ENCODE measurements around the gene CREB3.

The CREB3 gene

GRCh38 chr9:35728041-35728971 lies 4.2 kb upstream of the CREB3 start:
- intact Hi-C loops (cut with DNase I; ENCODE audit: low total_unique reads): loop anchor here (1.0 to 5.0 kb wide), 2 partner anchors 36 to 70 kb away; partner anchors contain the start of genes CCDC107 and RMRP

DNA sequence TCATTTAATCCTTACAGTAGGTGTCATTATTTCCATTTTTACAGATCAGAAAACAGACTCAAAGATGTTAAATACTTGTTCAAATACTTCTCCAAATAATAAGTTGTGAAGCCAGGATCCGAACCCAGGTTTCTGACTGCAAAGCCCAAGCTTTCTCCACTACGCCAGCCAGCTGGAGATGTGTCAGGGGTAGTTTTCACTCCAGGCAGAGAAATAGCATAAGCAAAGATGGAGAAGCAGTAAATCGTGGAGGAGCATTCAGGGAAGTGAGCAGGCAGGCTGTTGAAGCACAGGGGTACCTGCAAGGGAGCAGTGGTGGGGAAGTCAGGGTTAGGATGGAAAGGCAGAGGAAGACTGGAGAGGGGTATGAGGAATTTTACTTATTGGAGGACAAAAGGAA lies 3.4 kb upstream of the CREB3 start:
- Histone ChIP-seq H3K4me1 (peaks cover 0 to 74% (median 62%) of the 10 kb centered on the region in 4 donors), H3K36me3 (peaks cover 15 to 25% (median 17%) of the 10 kb centered on the region in 3 donors), H3K4me3 (peak overlapping the region; percentile 65 to 93), H3K27me3 (no peaks in the 10 kb centered on the region), H3K9me3 (no peaks in the 10 kb centered on the region), H3K27ac (peak overlapping the region; percentile 92 to 99)
- DNase-seq: no peak
- intact Hi-C loops (cut with DNase I; ENCODE audit: low total_unique reads): loop anchor here (5.0 kb wide), 1 partner anchor 37 kb away; no protein-coding TSS in a partner anchor
- TF ChIP-seq CTCF (IDR thresholded peaks at IDR 0.05): no peak

More at GRCh38 chr9:35728041-35728971, 4.2 kb upstream of the CREB3 start:
- peak overlapping the region; percentile 65 to 93 for H3K4me3 ChIP-seq
- H3K9me3 ChIP-seq: no peaks in the 10 kb centered on the region
- peak overlapping the region; percentile 92 to 99 for H3K27ac ChIP-seq
- no peak for TF ChIP-seq CTCF (IDR thresholded peaks at IDR 0.05)
- peaks cover 0 to 66% (median 54%) of the 10 kb centered on the region in 4 donors for H3K4me1 ChIP-seq
- DNase-seq: peak; percentile 90 to 95
- H3K36me3 ChIP-seq: peaks cover 23 to 33% (median 24%) of the 10 kb centered on the region in 3 donors
- no peaks in the 10 kb centered on the region for H3K27me3 ChIP-seq

- Histone ChIP-seq H3K9me3 (no peaks in the 10 kb centered on the region), H3K27me3 (no peaks in the 10 kb centered on the region), H3K4me1 (peaks cover 0 to 81% (median 66%) of the 10 kb centered on the region in 4 donors), H3K36me3 (peaks cover 11 to 21% (median 14%) of the 10 kb centered on the region in 3 donors), H3K4me3 (peak overlapping the region; percentile 65 to 93), H3K27ac (peak overlapping the region; percentile 92 to 99)
- intact Hi-C loops (cut with DNase I; ENCODE audit: low total_unique reads): loop anchor here (5.0 kb wide), 1 partner anchor 38 kb away; no protein-coding TSS in a partner anchor
- peak; percentile 45 to 47 for TF ChIP-seq CTCF (IDR thresholded peaks at IDR 0.05)
- DNase-seq: peak; percentile 67 to 86
Measured at GRCh38 chr9:35729700-35730485, 2.6 kb upstream of the CREB3 start.

DNA sequence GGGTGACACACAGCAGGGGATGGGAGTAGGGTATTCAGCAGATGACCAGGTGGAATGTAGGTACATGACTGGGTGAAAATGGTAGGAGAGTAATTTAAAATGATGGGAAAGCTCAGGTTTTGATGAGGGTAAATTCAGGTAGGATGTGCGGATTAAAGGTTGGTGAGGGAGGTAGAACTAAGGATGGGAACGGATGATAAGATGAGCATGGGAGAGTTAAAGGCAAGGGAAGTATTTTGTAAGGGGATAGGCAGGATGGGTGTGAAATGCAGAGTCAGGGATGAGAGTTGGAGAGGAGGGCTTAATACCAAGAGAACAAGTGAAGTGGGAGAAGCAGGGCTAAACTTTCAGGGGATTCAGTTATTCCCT lies 2.0 kb upstream of the CREB3 start:
- DNase-seq: no peak
- intact Hi-C loops (cut with DNase I; ENCODE audit: low total_unique reads): no loop called here
- H3K4me1 ChIP-seq: peaks cover 0 to 79% (median 64%) of the 10 kb centered on the region in 4 donors

More for the DNA sequence above, 2.0 kb upstream of the CREB3 start:
- Histone ChIP-seq H3K27ac (peak overlapping the region; percentile 92 to 99), H3K27me3 (no peaks in the 10 kb centered on the region), H3K9me3 (no peaks in the 10 kb centered on the region), H3K36me3 (peaks cover 12 to 21% (median 14%) of the 10 kb centered on the region in 3 donors), H3K4me3 (peak overlapping the region; percentile 65 to 93)
- no peak for TF ChIP-seq CTCF (IDR thresholded peaks at IDR 0.05)

All from tibial artery (tissue), 4 donors.